Transverse colon (tissue), 3 donors: ENCODE results near the gene NRXN2.

Source experiments
- CTCF ChIP-seq, 5 experiments: fragments of 200-600 bp in 3 of 5; fragments of 450-650 bp in 2 of 5; sonication (generic) in 3 of 5; IDR thresholded peaks; 1 replicate in 2 of 5; 2 replicates in 3 of 5; pipeline ENCODE4 v1.5.1; 2016 to 2017; ENCODE audit warnings: antibody characterized with exemption in 5 of 5, inconsistent platforms in 3 of 5, mild to moderate bottlenecking in 2 of 5, moderate library complexity in 1 of 5
- POLR2A ChIP-seq: fragments of 450-650 bp; IDR thresholded peaks from one replicate; pipeline ENCODE4 v1.6.1; 2016; ENCODE audit warnings: antibody characterized with exemption, mild to moderate bottlenecking, moderate library complexity

GRCh38 chr11:64650923-64651523 is 72.0 kb downstream of the NRXN2 start:
- TF ChIP-seq POLR2A = no peak
- TF ChIP-seq CTCF (IDR thresholded peaks at IDR 0.05) = peak in 4 of 5 experiments; percentile 34 to 45 (median 38)
